NCI-H146 treated with DMSO at 0.1 percent for 48 hours (cell line): ENCODE measurements around the gene NOS1.
"Not testable (repeated sequence)": the region's sequence is repeated elsewhere in the genome, so short reads cannot be mapped to it uniquely, and the experiment has no call there.

Experiments used
- DNase-seq: peaks from one replicate; lab custom pipeline; 2025; ENCODE audit not compliant: unreplicated experiment; lab: John Stamatoyannopoulos, UW

NOS1 gene

GRCh38 chr12:117210266-117210918 is 151.0 kb downstream of the NOS1 start:
- DNase-seq = no peak

GRCh38 chr12:117209626-117210025 is 151.8 kb downstream of the NOS1 start:
- DNase-seq = no peak

GRCh38 chr12:117208811-117209455 is 152.5 kb downstream of the NOS1 start:
- no peak for DNase-seq

- DNase-seq = no peak
Observed at GRCh38 chr12:117208206-117208605, 153.2 kb downstream of the NOS1 start.

- DNase-seq = no peak
Observed at GRCh38 chr12:117207675-117208074, 153.8 kb downstream of the NOS1 start.

- DNase-seq = no peak
Observed at GRCh38 chr12:117202556-117202955, 158.9 kb downstream of the NOS1 start.

GRCh38 chr12:117202033-117202432 is 159.4 kb downstream of the NOS1 start:
- no peak for DNase-seq

- DNase-seq = not testable (repeated sequence)
Observed at GRCh38 chr12:117199956-117200744, 161.3 kb downstream of the NOS1 start.

- not testable (repeated sequence) for DNase-seq
Observed at GRCh38 chr12:117196334-117196733, 165.1 kb downstream of the NOS1 start.

GRCh38 chr12:117195027-117195426 is 166.4 kb downstream of the NOS1 start:
- DNase-seq = not testable (repeated sequence)

GRCh38 chr12:117193903-117194302 is 167.5 kb downstream of the NOS1 start:
- no peak for DNase-seq

GRCh38 chr12:117192581-117192980 is 168.8 kb downstream of the NOS1 start:
- DNase-seq = not testable (repeated sequence)

GRCh38 chr12:117192057-117192456 is 169.4 kb downstream of the NOS1 start:
- DNase-seq = no peak

- DNase-seq = peak; percentile 79
Observed at GRCh38 chr12:117190210-117190781, 171.1 kb downstream of the NOS1 start, which contains the start of gene FBXO21. TSS of gene FBXO21 (minus strand) at chr12:117190470. CDS start at chr12:117190456, 14 bp downstream.

GRCh38 chr12:117189725-117190209 is 171.7 kb downstream of the NOS1 start:
- DNase-seq = no peak

GRCh38 chr12:117188961-117189724 is 172.3 kb downstream of the NOS1 start:
- DNase-seq = no peak

GRCh38 chr12:117188121-117188665 is 173.2 kb downstream of the NOS1 start:
- no peak for DNase-seq

GRCh38 chr12:117187421-117187820 is 174.0 kb downstream of the NOS1 start:
- no peak for DNase-seq

GRCh38 chr12:117182866-117183265 is 178.6 kb downstream of the NOS1 start:
- DNase-seq = no peak

- not testable (repeated sequence) for DNase-seq
Observed at GRCh38 chr12:117181468-117181843, 180.0 kb downstream of the NOS1 start.
